ENCODE measurements around the gene KLK6.
"Not testable (repeated sequence)": the region's sequence is repeated elsewhere in the genome, so short reads cannot be mapped to it uniquely, and the experiment has no call there.

The KLK6 gene

GRCh38 chr19:50984416-50984815 is 15.0 kb upstream of the KLK6 start:
- not testable (repeated sequence) for DNase-seq

- no peak for DNase-seq
Observed at GRCh38 chr19:50983625-50984292, 14.4 kb upstream of the KLK6 start, which contains the start of gene KLK7. TSS of gene KLK7 (minus strand) at chr19:50983917. CDS start at chr19:50982399, 1,518 bp downstream.

GRCh38 chr19:50982186-50982585 is 12.8 kb upstream of the KLK6 start:
- DNase-seq = no peak

GRCh38 chr19:50981587-50982146 is 12.3 kb upstream of the KLK6 start:
- DNase-seq = no peak

GRCh38 chr19:50980208-50980607 is 10.8 kb upstream of the KLK6 start:
- DNase-seq = no peak

GRCh38 chr19:50979758-50980157 is 10.4 kb upstream of the KLK6 start:
- no peak for DNase-seq

GRCh38 chr19:50978772-50979390 is 9.5 kb upstream of the KLK6 start:
- DNase-seq = no peak

GRCh38 chr19:50977626-50978025 is 8.2 kb upstream of the KLK6 start:
- no peak for DNase-seq

- DNase-seq = no peak
Observed at GRCh38 chr19:50975766-50976165, 6.4 kb upstream of the KLK6 start.

GRCh38 chr19:50974702-50975556 is 5.5 kb upstream of the KLK6 start:
- DNase-seq = no peak

GRCh38 chr19:50972795-50973376 is 3.5 kb upstream of the KLK6 start:
- no peak for DNase-seq

GRCh38 chr19:50969810-50970209 is 419 bp upstream of the KLK6 start:
- not testable (repeated sequence) for DNase-seq

- DNase-seq = no peak
Observed at GRCh38 chr19:50968716-50969412, 527 bp downstream of the KLK6 start.

GRCh38 chr19:50967929-50968715 is 1.3 kb downstream of the KLK6 start:
- DNase-seq = no peak

- DNase-seq = no peak
Observed at GRCh38 chr19:50964266-50964665, 5.1 kb downstream of the KLK6 start.

- DNase-seq = no peak
Observed at GRCh38 chr19:50963381-50963780, 6.0 kb downstream of the KLK6 start.

GRCh38 chr19:50962245-50962644 is 7.1 kb downstream of the KLK6 start:
- no peak for DNase-seq

GRCh38 chr19:50959731-50960500 is 9.5 kb downstream of the KLK6 start:
- no peak for DNase-seq

GRCh38 chr19:50957587-50957986 is 11.8 kb downstream of the KLK6 start:
- no peak for DNase-seq

GRCh38 chr19:50952910-50953309 is 16.5 kb downstream of the KLK6 start, which contains the start of gene KLK5:
TSS of gene KLK5 (minus strand) at chr19:50953038. CDS start at chr19:50952657, 381 bp downstream.
- no peak for DNase-seq

- DNase-seq = no peak
Observed at GRCh38 chr19:50949861-50950260, 19.5 kb downstream of the KLK6 start.

Data from CD4-positive, alpha-beta T cell treated with Interleukin-4 for 4 hours (primary cell).